Measurements from ENCODE around the gene ZNF142. TPM values are rescaled to one million over a fixed set of nuclear protein-coding genes. Genes with fewer than 3 reads are reported as not detected.

ZNF142 gene
- total and polyA plus RNA-seq, 8 donors = 3.6 to 49.1 (median 12.6) TPM

- intact Hi-C loops (cut with DNase I; ENCODE audit: low total_unique reads) = no loop called here
- Histone ChIP-seq H3K36me3 (peaks cover 0 to 23% (median 0%) of the 10 kb centered on the region in 4 donors), H3K4me3 (no peak overlapping the region), H3K9me3 (no peaks in the 10 kb centered on the region), H3K4me1 (peaks cover 0 to 10% (median 0%) of the 10 kb centered on the region in 4 donors), H3K27ac (no peak overlapping the region), H3K27me3 (no peaks in the 10 kb centered on the region)
- WGBS, 5 donors = 66 to 78% (median 70%) methylated on average over 3 of the region's 3 CpGs
- DNase-seq = no peak
- TF ChIP-seq POLR2AphosphoS5 (IDR thresholded peaks at IDR 0.05) (no peak), EP300 (IDR thresholded peaks at IDR 0.05) (no peak), POLR2A (IDR thresholded peaks at IDR 0.05) (no peak)
- TF ChIP-seq, protein P1, sequence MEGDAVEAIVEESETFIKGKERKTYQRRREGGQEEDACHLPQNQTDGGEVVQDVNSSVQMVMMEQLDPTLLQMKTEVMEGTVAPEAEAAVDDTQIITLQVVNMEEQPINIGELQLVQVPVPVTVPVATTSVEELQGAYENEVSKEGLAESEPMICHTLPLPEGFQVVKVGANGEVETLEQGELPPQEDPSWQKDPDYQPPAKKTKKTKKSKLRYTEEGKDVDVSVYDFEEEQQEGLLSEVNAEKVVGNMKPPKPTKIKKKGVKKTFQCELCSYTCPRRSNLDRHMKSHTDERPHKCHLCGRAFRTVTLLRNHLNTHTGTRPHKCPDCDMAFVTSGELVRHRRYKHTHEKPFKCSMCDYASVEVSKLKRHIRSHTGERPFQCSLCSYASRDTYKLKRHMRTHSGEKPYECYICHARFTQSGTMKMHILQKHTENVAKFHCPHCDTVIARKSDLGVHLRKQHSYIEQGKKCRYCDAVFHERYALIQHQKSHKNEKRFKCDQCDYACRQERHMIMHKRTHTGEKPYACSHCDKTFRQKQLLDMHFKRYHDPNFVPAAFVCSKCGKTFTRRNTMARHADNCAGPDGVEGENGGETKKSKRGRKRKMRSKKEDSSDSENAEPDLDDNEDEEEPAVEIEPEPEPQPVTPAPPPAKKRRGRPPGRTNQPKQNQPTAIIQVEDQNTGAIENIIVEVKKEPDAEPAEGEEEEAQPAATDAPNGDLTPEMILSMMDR (IDR thresholded peaks at IDR 0.05) = no peak
Measured at GRCh38 chr2:218623366-218623705, 36.1 kb downstream of the ZNF142 start.

- Histone ChIP-seq H3K9me3 (no peaks in the 10 kb centered on the region), H3K4me1 (peaks cover 0 to 10% (median 0%) of the 10 kb centered on the region in 4 donors), H3K27me3 (no peaks in the 10 kb centered on the region), H3K4me3 (no peak overlapping the region), H3K27ac (no peak overlapping the region), H3K36me3 (peaks cover 0 to 19% (median 0%) of the 10 kb centered on the region in 4 donors)
- WGBS, 5 donors = 53 to 66% (median 64%) methylated on average over 7 of the region's 7 CpGs
- intact Hi-C loops (cut with DNase I; ENCODE audit: low total_unique reads) = no loop called here
- no peak for TF ChIP-seq POLR2A (IDR thresholded peaks at IDR 0.05)
- TF ChIP-seq, protein P1 (IDR thresholded peaks at IDR 0.05) = no peak
- no peak for TF ChIP-seq POLR2AphosphoS5 (IDR thresholded peaks at IDR 0.05)
- TF ChIP-seq EP300 (IDR thresholded peaks at IDR 0.05) = no peak
- DNase-seq = no peak
Measured at GRCh38 chr2:218622606-218623365, 36.6 kb downstream of the ZNF142 start.

DNA sequence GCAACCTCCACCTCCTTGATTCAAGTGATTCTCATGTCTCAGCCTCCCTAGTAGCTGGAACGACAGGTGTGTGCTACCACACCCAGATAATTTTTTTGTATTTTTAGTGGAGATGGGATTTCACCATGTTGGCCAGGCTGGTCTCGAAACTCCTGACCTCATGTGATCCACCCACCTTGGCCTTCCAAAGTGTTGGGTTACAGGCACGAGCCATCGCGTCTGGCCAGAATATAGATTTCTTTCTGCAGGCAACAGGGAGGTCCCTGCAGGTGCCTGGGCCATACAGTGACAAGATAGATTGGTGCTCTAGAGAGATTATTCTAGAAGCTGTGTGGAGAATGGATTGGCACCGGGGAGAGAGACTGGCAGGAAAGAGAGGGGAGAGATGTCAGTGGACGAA is 38.4 kb downstream of the ZNF142 start:
- TF ChIP-seq POLR2A (IDR thresholded peaks at IDR 0.05) (no peak), POLR2AphosphoS5 (IDR thresholded peaks at IDR 0.05) (no peak), EP300 (IDR thresholded peaks at IDR 0.05) (no peak)
- TF ChIP-seq, protein P1 (IDR thresholded peaks at IDR 0.05) = no peak
- no peak overlapping the region for H3K27ac ChIP-seq
- H3K4me3 ChIP-seq = no peak overlapping the region
- no peak for DNase-seq
- H3K27me3 ChIP-seq = no peaks in the 10 kb centered on the region
- intact Hi-C loops (cut with DNase I; ENCODE audit: low total_unique reads) = no loop called here
- peaks cover 0 to 18% (median 0%) of the 10 kb centered on the region in 4 donors for H3K36me3 ChIP-seq
- H3K4me1 ChIP-seq = peaks cover 0 to 10% (median 0%) of the 10 kb centered on the region in 4 donors
- 73 to 81% (median 77%) methylated on average over 7 of the region's 7 CpGs for WGBS, 5 donors
- H3K9me3 ChIP-seq = no peaks in the 10 kb centered on the region

DNA sequence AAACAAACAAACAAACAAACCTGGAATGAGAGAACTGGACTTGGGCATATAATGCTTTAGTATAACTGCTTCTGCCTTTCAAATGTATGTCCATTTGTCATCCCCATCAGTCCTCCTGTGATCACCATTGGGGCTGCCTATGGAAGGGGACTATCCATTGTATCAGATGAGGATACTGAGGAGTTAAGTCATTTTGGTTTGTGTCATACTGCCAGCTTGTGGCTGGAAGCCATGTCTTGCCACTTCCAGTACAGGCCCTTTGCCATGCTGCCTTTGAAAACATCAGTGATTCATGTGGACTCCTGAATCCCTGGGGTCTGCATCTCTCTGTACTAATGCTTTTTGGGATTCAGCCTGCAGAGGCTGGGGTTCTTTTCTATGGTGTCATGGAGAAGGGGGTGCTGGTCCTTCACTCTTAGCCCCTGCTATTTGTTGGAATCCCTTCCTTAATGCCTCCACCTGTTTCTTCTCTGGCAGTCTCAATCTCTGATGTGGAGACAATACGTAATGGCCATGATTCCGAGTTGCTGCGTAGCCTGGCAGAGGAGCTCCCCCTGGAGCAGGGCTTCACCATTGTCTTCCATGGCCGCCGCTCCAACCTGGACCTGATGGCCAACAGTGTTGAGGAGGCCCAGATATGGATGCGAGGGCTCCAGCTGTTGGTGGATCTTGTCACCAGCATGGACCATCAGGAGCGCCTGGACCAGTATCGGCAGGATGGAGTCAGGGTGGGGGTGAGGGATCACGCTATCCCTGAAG is 41.1 kb downstream of the ZNF142 start:
- Histone ChIP-seq H3K27me3 (no peaks in the 10 kb centered on the region), H3K4me3 (no peak overlapping the region), H3K36me3 (peaks cover 0 to 8% (median 0%) of the 10 kb centered on the region in 4 donors), H3K9me3 (no peaks in the 10 kb centered on the region), H3K27ac (peak overlapping the region in 1 of 5 donors; percentile 85), H3K4me1 (peaks cover 0 to 10% (median 0%) of the 10 kb centered on the region in 4 donors)
- DNase-seq = no peak
- TF ChIP-seq EP300 (IDR thresholded peaks at IDR 0.05) (no peak), POLR2AphosphoS5 (IDR thresholded peaks at IDR 0.05) (no peak), POLR2A (IDR thresholded peaks at IDR 0.05) (no peak)
- TF ChIP-seq, protein P1 (IDR thresholded peaks at IDR 0.05) = no peak
- WGBS, 5 donors = 85 to 94% (median 90%) methylated on average over 9 of the region's 9 CpGs
- intact Hi-C loops (cut with DNase I; ENCODE audit: low total_unique reads) = no loop called here
